COLO829 (cell line): ENCODE measurements around the gene AOPEP.
"Not testable (repeated sequence)": the region's sequence is repeated elsewhere in the genome, so short reads cannot be mapped to it uniquely, and the experiment has no call there.

Source experiments
- DNase-seq: peaks from one replicate; pipeline ENCODE4 v3.0.0; 2012; ENCODE audit warnings: low spot score

AOPEP gene

DNA sequence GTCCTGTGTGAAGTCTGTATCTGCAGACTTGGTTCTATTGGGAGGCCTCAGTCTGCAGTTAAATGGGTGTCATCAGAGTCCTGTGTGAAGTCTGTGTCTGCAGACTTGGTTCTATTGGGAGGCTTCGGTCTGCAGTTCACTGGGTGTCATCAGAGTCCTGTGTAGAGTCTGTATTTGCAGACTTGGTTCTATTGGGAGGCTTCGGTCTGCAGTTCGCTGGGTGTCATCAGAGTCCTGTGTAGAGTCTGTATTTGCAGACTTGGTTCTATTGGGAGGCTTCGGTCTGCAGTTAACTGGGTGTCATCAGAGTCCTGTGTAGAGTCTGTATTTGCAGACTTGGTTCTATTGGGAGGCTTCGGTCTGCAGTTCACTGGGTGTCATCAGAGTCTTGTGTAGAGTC is 239.1 kb downstream of the AOPEP start:
- not testable (repeated sequence) for DNase-seq

DNA sequence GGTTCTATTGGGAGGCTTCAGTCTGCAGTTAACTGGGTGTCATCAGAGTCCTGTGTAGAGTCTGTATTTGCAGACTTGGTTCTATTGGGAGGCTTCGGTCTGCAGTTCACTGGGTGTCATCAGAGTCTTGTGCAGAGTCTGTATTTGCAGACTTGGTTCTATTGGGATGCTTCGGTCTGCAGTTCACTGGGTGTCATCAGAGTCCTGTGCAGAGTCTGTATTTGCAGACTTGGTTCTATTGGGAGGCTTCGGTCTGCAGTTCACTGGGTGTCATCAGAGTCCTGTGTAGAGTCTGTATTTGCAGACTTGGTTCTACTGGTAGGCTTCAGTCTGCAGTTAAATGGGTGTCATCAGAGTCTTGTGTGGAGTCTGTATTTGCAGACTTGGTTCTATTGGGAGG is 239.5 kb downstream of the AOPEP start:
- DNase-seq = not testable (repeated sequence)

DNA sequence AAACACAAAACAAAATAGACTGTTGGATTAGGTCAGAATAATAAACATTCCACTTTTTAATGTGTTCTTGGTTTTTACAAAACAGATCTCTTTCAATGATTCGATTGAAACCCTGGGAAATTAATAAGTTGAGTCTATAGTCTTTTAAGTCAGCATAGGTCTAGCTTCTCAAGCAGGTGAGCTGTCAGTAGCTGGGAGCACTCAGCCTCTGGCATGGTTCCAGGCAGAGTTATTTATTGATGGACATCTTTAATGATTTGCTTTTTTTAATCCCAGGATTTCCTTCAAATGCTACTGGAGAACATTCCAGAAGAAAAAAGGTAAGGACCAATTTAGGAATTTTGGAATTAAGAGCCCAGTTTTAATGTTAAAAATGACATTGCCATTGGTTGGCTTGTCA is 241.0 kb downstream of the AOPEP start:
- no peak for DNase-seq

DNA sequence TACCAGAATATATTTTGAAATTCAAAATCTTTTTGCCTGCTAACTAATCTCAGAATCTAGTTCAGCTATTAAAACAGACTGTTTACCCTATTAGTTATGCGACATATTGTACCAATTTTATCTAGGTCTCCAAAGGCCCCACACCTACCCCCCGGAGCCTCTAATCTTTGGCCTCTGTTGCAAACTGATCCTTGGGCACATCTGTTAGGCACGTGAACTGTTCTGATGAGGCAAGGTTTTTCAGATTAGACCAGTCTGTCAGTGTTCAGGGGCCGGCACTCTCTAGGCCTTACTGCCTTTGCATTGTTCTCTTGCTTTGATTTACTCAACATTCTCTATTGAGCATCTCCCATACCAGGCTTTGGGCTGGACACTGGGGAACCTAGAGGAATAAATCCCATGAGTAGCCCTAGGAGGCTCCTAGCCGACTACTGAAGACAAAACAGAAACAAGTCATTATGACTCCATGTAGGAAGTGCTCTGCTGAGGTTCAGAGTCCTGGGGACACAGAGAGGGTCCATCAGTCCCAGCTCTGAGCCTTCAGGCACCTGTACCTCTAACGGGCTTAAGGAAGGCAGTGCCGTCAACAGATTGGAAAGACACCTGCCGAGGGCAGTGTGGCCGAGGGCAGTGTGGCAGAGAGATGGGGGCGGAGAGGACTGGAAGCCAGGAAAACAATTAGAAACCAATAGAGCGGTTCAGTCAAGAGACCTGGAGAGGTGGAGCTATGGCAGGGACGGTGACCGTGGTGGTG is 245.1 kb downstream of the AOPEP start:
- DNase-seq = no peak

DNA sequence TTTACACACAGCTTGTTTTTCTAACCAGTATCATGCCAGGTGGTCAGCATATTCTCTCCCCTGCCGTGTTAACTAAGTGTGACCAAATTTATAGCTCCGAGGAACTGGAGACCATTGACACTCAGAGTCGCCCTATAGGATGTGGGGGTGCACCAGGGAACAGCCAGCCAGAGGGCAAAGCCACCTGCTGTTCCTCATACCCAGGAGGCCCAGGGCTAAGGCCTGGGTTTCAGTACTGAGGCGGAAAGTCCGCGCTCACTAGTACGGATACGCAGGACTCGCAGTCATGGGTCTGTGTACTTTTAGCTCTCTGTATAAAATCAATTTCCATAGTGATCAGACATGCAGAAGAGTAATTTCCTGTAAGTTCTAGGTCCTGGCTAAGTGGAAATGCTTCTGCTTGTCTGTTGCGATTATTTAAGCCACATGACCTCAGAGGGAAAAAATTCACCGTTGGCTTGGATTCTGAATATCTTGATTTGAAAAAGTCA is 247.0 kb downstream of the AOPEP start:
- no peak for DNase-seq

DNA sequence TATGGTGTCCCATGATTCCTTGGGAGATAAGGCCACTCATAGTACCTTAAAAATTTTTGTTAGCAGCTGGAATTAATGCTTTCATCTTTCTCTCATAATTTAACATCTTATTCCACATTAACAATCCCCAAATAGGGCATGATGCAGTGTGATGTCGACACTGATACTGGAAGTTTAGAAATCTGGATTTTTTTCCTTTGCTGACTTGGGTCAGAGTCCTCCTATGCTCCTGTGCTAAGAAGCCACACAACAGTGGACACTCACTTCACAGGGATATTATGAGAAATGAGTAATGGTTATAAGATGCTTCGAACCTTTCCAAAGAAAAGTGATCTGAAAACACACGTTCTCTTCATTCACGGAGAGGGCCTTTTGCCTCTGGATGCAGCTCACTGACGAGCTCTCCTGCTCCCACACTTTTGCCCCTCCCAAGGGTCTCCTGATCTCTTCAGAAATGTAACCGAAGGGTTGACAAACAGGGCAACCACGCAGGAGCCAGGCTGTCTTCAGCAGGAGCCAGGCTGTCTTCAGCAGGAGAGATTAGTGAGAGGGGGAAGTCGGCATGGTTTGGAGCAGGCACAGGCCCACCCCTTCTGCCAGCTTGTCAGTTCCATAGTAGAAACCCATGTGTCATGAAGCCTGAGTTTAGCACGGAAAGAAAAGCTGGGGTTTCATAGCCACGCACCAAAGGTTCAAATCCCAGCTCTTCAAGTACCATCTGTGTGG is 247.8 kb downstream of the AOPEP start:
- DNase-seq = no peak

DNA sequence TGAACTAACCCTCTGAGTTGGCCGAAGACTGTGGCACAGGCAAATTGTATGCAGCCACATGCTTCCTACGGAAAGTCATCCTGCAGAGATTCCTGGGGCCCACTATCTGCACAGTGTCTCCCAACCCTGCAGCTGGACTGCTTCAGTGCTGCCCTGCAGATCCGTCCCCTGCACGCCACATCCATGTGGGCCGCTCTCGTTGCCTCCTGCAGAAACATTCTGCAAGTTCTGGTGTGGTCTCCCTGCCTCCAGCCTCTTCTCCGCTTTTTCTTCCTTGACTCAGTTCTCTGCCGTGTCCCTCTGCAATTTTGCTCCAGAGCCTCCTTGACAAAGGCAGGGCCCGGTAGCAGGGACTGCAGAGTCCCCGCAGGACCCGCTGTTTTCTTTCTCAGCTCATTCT is 249.0 kb downstream of the AOPEP start:
- DNase-seq = no peak

DNA sequence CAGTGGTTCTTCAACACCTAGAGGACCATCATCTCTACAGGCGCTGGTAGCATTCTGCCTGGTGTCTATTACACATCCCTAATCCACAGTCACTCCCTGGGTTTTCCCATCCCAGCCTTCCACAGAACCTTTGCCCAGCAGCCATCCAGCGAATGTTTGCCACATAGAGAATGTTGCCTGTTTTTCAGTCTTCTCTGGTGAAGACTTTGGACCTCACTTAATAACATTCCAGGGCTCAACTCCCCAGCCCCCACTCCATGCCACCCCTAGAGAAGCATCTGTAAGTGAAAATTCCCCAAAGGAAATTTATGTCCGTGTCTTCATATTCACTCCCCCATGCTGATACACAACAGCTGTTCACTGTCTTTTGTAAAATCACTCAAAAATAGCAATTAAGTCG is 249.6 kb downstream of the AOPEP start:
- no peak for DNase-seq

DNA sequence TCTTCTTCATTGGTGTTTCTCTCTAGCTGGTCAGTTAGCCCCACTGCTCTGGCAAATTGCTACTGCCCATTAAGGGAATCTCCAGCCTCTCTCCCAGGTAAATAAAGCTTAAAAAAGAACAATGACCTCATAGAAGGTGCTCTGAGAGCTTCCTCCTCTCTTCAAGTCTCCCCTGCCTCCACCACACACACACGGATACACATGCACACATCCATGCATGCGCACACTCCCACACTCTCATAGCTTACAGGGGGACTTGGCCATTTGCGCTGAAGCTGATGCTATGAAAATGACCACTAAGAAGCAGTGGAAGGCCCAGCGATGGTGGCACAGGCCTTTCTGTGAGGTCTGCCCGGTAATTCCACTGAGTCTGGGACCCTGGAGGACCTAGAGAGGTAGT is 250.9 kb downstream of the AOPEP start:
- DNase-seq = no peak

DNA sequence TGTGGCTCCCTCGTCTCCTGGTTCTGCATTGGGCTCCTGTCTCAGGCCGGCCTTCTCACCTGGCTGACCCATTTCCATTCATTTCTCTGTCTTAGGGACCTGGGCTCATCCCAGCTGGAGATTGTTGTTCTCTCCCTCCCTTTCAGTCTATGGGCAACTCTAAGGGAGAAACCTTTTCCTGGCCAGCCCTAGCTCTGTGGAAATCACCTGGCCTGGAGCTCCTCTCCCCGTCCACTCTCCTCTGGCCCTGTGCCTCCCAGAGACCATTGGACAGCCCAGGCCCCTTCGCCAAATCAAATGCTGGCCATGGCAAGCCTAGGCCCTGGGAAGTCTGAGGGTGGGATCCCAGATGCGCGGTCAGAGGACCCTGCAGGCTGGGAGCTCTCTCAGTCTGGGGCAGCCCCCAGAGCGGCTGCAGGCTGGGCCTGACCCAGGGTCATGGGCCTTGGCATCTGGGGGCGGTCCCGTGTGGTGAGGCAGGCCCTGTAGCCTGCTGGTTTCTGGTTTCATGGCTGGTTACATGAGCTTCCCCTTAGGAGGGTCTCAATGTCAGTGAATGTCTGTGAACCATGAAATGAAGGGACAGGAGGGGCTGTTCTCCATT is 253.5 kb downstream of the AOPEP start:
- no peak for DNase-seq

DNA sequence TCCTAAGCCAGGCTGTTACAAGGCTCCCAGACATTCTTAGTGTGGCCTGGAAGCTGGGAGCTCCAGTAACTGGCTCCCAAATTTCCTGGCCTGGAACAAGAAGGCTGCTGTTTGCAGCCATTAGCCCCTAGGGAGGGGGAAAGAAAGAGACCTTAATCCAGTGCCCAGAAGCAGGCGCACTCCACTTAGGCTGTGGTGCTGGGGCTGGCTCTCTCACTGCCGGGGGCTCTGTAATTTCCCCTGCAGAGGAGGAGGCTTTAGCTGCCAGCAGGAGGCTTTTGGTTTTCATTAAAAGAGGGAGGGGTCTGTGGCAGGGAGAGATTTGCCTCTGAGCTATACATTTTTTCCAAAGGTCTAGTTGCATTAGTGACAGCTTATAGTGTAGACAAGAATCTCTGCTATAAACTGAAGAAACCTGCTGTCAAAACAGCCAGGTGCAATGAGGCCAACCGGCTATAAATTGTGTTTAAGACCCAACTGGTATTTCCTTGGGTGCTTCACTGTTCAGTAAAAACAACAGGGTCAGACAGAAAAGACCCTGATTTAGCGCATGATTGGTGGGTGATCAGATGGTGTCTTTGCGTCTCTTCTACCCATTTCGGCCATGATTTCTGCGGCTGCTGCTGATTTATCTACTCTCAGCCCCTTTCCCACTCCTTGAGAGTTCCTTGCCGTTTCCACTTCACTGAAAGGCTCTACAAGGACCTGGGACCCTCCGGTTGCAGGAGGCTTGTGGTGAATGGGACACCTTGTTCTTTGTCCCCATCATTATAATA is 254.6 kb downstream of the AOPEP start:
- DNase-seq = no peak

DNA sequence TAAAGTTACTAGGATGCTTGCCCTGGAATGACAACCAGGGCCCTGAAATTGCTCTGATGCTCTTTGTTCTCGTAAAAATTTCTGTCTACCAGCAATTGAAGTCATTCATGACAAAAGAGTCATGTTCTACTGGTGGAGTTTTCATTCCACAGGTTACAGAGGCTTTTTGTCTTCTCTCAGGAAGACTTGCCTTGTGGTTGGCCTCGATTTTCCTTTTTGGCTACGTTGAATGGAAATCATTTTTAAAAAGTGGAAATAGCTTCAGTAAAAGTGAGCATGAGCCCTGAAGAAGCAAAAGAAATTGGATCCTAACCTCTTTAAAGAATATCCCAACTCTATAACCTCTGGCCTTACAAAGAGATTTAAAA is 255.2 kb downstream of the AOPEP start:
- peak; percentile 42 for DNase-seq

DNA sequence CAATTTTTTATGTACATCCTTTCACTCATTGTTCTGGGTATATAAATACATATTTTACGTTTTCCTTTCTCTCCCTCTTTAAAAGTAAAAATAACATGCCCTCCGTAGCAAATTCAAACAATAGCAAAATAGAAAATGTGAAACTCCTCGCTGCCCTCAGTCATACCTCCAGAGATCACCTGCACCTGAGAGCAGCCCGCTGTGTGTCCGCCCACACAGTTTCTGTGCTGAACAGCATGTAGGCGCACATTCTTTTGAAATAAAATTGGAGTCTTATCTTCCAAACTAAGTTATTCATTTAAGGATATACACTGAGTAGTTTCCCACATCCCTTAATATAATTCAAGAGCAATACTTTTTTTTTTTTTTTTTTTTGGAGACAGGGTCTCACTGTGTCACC is 255.7 kb downstream of the AOPEP start:
- DNase-seq = no peak

DNA sequence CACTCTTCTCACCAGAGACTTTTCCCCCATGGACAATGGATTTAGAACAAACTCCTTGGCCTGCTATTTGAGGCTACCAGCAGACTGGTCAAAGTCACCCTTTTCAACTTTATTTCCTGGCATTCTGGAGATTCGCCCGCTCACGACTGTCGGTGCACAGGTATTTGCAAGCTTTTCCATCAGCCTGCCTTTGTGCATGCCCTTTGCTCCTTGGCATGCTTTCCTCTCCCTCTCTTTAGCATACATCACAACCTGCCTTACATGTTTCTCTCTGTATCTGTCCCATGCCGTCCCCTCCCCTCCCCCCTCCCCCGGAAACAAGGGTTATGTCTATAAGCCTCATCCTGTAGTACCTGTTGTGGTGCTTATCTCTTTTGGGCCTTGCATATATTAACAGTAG is 257.1 kb downstream of the AOPEP start:
- no peak for DNase-seq

DNA sequence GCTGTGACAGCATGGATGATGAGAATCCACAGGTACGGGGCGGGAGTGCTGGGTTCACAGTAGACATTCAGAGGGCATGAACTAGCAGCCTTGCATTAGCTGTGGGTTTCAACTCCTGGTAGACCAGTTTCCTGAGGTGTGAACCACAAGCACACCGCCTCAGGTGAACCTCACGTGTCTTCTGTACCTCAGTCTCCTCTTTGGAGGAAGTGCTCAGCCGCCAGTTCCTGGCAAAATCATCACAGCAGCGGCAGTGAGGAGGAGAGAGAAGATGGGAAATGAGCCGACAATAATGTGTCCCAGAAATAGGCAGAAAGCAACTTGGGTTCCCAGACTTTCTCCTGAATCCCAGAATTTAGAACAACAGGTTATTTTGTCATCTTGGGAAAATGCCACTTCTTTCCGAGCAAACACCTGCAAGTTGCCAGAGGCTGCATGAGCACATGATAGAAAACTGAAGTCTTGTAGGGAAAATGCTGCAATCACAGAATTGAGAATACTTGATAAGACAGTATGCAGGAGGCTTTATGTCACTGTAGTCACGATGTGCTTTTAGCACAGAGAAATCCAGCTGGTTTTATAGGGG is 258.5 kb downstream of the AOPEP start:
- no peak for DNase-seq

DNA sequence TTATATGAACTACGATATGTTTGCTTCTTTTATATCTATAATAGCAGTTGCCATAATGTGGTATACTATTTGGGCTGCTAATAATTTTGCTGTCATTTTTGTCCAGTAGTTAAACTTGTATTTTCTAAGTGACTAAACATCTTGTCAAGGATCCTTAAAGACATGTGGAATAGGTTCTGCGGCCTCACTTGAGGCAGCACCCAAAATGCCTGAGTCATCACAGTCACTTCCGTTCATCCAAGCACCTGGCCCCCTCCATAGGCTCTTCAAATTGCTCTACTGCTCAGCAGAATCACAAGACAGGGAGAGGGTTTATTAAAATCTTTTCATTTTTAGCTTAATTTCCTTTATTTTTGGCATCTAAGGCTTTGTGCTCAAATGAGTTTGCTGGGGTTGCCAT is 259.1 kb downstream of the AOPEP start:
- no peak for DNase-seq

DNA sequence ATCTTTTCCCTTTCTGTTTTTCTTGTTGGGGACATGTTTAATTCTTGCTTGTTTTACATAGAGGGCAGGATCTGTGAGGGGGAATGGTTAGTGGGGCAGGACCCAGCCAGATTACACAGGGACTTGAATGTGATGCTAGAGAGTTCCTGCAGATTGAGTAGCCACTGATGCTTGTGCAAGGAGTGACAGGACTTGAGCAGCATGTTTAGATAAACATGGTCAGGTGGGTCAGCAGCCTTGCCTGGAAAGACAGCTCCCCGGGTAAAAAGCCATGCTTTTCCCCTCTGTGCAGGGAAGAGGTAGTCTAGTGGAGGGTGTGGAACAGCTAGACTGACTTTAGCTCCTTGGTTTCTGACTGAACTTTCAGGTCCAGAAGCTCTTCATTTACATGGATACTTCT is 261.2 kb downstream of the AOPEP start:
- DNase-seq = no peak

DNA sequence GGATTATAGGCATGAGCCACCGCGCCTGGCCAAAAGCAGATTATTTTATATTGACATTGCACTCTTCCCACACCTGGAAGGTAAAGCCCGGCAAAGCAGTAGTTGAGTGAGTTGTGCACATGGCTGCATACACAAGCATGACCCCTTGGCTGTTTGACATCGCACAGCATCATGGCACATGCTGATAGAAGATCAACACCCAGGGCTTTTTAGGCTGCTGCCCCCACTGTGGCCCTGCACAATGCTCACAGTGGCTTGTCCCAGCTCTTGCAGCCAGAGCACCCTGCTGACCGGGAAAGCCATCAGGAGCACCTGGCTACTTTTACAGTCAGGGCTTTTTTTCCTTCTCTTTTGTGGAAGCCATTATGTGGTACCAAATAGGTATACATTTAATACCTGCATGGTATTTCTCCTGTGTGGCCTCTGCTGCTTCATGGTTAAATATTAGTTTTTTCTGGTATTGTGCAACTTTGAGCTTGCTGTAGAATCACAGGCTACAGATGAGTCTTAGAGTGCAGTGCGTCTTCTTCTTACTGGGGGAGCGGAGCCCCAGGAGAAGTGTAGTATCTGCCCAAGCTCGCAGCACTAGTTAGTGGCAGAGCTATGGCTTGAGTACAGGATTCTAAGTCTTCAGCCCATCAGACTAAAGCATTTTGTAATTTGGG is 264.5 kb downstream of the AOPEP start:
- DNase-seq = no peak

DNA sequence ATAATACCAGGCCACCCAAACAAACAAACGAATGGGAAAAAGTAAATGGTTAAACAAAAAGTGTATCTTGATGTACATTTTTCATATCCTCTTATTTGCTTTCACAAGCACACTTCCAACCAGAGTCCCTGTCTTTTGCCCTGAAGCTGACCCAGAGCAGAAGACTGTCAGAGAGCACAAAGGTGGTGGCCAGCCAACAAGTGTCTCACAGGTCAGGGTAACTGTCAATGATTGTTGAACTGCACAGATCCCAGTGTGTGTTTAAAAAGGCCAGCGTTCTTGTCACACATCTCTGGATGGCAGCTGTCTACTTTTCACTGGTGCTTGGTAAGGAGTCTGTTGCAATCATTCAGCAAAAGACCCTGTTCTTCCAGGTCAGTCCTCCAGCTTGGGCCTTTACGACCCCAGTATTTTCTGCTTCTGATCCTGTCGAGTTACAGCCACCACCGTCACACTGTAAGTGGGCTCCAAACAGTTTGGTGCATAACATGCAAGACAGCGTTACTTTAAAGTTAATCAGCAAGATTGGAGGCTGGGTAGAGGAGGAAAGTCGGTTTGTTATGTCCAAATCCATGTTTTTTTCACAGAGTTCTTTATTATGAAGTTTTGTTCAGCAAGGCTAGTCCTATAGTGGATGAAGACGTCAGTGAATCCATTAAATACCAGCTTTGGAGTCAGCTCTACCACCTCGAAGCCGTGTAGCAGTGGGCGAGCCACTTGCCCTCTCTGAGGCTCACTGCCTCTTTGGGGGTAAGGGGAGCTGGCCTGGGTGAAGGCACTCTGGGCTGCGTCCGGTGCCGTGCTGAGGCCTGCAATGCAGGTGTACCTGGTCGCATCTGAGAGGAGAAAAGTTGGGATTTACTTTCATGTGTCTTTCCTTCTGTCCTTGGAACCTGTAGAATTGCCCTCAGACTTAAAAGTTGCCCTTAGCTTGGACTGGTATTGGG is 265.7 kb downstream of the AOPEP start:
- DNase-seq = no peak

DNA sequence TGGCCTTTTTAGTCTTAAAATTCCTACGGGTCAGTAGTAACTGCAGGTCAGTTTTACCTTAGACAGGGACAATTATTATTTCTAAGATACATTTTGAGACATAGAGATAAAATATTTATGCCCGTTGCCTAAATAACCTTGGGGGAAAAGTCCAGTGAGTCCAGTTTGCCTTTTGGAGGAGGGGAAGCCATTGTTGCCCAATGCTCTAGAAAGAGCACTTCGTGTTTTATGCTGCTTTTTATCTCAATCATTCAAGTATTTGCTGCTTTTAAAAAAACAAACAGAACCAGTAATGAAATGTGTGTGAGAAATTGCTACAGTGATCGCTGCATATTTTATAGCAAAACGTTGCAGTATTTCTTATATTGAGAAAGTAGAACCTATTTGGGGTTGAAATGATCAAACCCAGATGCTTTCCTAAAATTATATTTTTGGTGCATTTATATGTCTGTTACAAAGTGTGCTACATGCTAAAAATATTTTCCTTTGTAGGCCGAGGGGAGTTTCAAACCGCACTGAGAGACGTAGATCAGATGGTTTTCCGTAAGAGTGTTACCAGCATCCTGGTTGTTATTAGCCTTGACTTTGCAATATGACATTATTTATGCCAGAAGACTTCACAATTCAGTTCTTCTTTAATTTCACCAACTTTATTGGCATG is 266.8 kb downstream of the AOPEP start:
- DNase-seq = no peak
